Nephron progenitor cell (in vitro differentiated cells): ENCODE data around the gene SYT14.
"Not testable (repeated sequence)": the region's sequence is repeated elsewhere in the genome, so short reads cannot be mapped to it uniquely, and the experiment has no call there.

ENCODE experiments used
- DNase-seq: peaks from one replicate; pipeline ENCODE4 v3.0.0; 2021
- H3K27ac Mint-ChIP-seq: 2 replicates; pipeline ENCODE4 v1.8.0; 2021; ENCODE audit warnings: mild to moderate bottlenecking, moderate library complexity, mixed read lengths
- H3K27me3 Mint-ChIP-seq: 2 replicates; pipeline ENCODE4 v1.8.0; 2021; ENCODE audit warnings: mild to moderate bottlenecking, low read depth, mixed read lengths; ENCODE audit not compliant: poor library complexity
- H3K36me3 Mint-ChIP-seq: 2 replicates; pipeline ENCODE4 v1.8.0; 2021; ENCODE audit warnings: low read depth, mixed read lengths
- H3K4me1 Mint-ChIP-seq: 2 replicates; pipeline ENCODE4 v1.8.0; 2021; ENCODE audit warnings: mixed read lengths
- H3K4me3 Mint-ChIP-seq: 2 replicates; pipeline ENCODE4 v1.8.0; 2021; ENCODE audit warnings: mild to moderate bottlenecking, moderate library complexity, mixed read lengths
- H3K9me3 Mint-ChIP-seq: 2 replicates; pipeline ENCODE4 v1.8.0; 2021; ENCODE audit warnings: mild to moderate bottlenecking, moderate library complexity, mixed read lengths
- CTCF ChIP-seq: fragments of 200-600 bp; sonication (generic); IDR thresholded peaks from 2 replicates; pipeline ENCODE4 v1.5.0; 2021; ENCODE audit warnings: antibody characterized with exemption

SYT14 gene

GRCh38 chr1:209960926-209961325 lies 22.9 kb downstream of the SYT14 start:
- Mint-ChIP-seq H3K4me1 (no peaks in the 10 kb centered on the region), H3K27ac (no peak overlapping the region), H3K9me3 (no peaks in the 10 kb centered on the region), H3K27me3 (no peaks in the 10 kb centered on the region), H3K4me3 (no peak overlapping the region), H3K36me3 (no peaks in the 10 kb centered on the region)
- no peak for DNase-seq
- no peak for TF ChIP-seq CTCF

- no peaks in the 10 kb centered on the region for H3K4me1 Mint-ChIP-seq
- no peak overlapping the region for H3K27ac Mint-ChIP-seq
- H3K4me3 Mint-ChIP-seq = no peak overlapping the region
- H3K27me3 Mint-ChIP-seq = no peaks in the 10 kb centered on the region
- no peaks in the 10 kb centered on the region for H3K9me3 Mint-ChIP-seq
- no peaks in the 10 kb centered on the region for H3K36me3 Mint-ChIP-seq
- DNase-seq = no peak
- TF ChIP-seq CTCF = no peak
These were observed 24.4 kb downstream of the SYT14 start for GRCh38 chr1:209962388-209962787.

- H3K27me3 Mint-ChIP-seq = no peaks in the 10 kb centered on the region
- H3K4me3 Mint-ChIP-seq = no peak overlapping the region
- no peaks in the 10 kb centered on the region for H3K9me3 Mint-ChIP-seq
- H3K27ac Mint-ChIP-seq = no peak overlapping the region
- no peak for TF ChIP-seq CTCF
- H3K4me1 Mint-ChIP-seq = no peaks in the 10 kb centered on the region
- DNase-seq = no peak
- H3K36me3 Mint-ChIP-seq = no peaks in the 10 kb centered on the region
These were observed 24.8 kb downstream of the SYT14 start for GRCh38 chr1:209962856-209963255.

GRCh38 chr1:209965996-209966395 lies 28.0 kb downstream of the SYT14 start:
- no peak for DNase-seq
- no peak for TF ChIP-seq CTCF
- H3K27me3 Mint-ChIP-seq = no peaks in the 10 kb centered on the region
- no peak overlapping the region for H3K4me3 Mint-ChIP-seq
- no peaks in the 10 kb centered on the region for H3K36me3 Mint-ChIP-seq
- no peaks in the 10 kb centered on the region for H3K4me1 Mint-ChIP-seq
- H3K9me3 Mint-ChIP-seq = no peaks in the 10 kb centered on the region
- no peak overlapping the region for H3K27ac Mint-ChIP-seq

- not testable (repeated sequence) for H3K4me3 Mint-ChIP-seq, H3K4me1 Mint-ChIP-seq, H3K27ac Mint-ChIP-seq, H3K27me3 Mint-ChIP-seq, H3K36me3 Mint-ChIP-seq, DNase-seq
- peaks cover 32% of the 10 kb centered on the region for H3K9me3 Mint-ChIP-seq
These were observed 40.7 kb downstream of the SYT14 start for GRCh38 chr1:209978721-209979120.

GRCh38 chr1:209983953-209984352 lies 45.9 kb downstream of the SYT14 start:
- DNase-seq = no peak
- Mint-ChIP-seq H3K27ac (no peak overlapping the region), H3K4me1 (no peaks in the 10 kb centered on the region), H3K27me3 (peaks cover 5% of the 10 kb centered on the region), H3K4me3 (no peak overlapping the region), H3K36me3 (no peaks in the 10 kb centered on the region), H3K9me3 (peaks cover 14% of the 10 kb centered on the region)
- TF ChIP-seq CTCF = no peak

- H3K4me3 Mint-ChIP-seq = no peak overlapping the region
These were observed 47.0 kb downstream of the SYT14 start for GRCh38 chr1:209985002-209985401.

More at GRCh38 chr1:209985002-209985401, 47.0 kb downstream of the SYT14 start:
- Mint-ChIP-seq H3K9me3 (peaks cover 4% of the 10 kb centered on the region), H3K36me3 (no peaks in the 10 kb centered on the region), H3K27me3 (peaks cover 5% of the 10 kb centered on the region), H3K4me1 (no peaks in the 10 kb centered on the region), H3K27ac (no peak overlapping the region)
- TF ChIP-seq CTCF = no peak
- no peak for DNase-seq
